BJ (cell line): ENCODE data around the gene KCNA3. TPM values are rescaled to one million over a fixed set of nuclear protein-coding genes. Genes with fewer than 3 reads are reported as not detected.

Experiments
- CTCF ChIA-PET: fragments of 350-600 bp; formaldehyde crosslinking; extraction: SDS; loops from one replicate; lab custom pipeline; 2021; ENCODE audit warnings: antibody characterized with exemption, inconsistent platforms; lab: Yijun Ruan, JAX
- POLR2A ChIA-PET: fragments of 300-600 bp; sonication (Branson Sonifier 250); formaldehyde crosslinking; extraction: SDS; loops from one replicate; lab custom pipeline; 2021; ENCODE audit warnings: antibody characterized with exemption; lab: Charles Lee
- DNase-seq: peaks from one replicate; pipeline ENCODE4 v3.0.0-alpha.2; 2011; ENCODE audit warnings: low read depth
- H3K27me3 ChIP-seq: 2 replicates; pipeline ENCODE4 v1.6.0; 2011; ENCODE audit warnings: low read length; ENCODE audit not compliant: control insufficient read depth, insufficient read depth
- H3K36me3 ChIP-seq: 2 replicates; pipeline ENCODE4 v1.5.1; 2011; ENCODE audit warnings: low read length; ENCODE audit not compliant: control insufficient read depth, insufficient read depth
- H3K4me3 ChIP-seq: 2 replicates; pipeline ENCODE4 v1.5.1; 2011; ENCODE audit warnings: low read depth, mild to moderate bottlenecking, control low read depth, low read length
- CTCF ChIP-seq: IDR thresholded peaks from 2 replicates; pipeline ENCODE4 v1.5.1; 2011; ENCODE audit warnings: low read depth, mild to moderate bottlenecking, control low read depth, inconsistent platforms, low read length, moderate library complexity; ENCODE audit not compliant: insufficient read depth
- polyA plus RNA-seq: library from polyadenylated mRNA; depleted of rRNA; stranded (reverse); fragments of >200 nt; gene quantifications from 2 replicates; pipeline ENCODE4 v1.2.3, GENCODE V29; 2011

KCNA3 gene
- polyA plus RNA-seq, 1 experiment: 0.39 TPM

DNA sequence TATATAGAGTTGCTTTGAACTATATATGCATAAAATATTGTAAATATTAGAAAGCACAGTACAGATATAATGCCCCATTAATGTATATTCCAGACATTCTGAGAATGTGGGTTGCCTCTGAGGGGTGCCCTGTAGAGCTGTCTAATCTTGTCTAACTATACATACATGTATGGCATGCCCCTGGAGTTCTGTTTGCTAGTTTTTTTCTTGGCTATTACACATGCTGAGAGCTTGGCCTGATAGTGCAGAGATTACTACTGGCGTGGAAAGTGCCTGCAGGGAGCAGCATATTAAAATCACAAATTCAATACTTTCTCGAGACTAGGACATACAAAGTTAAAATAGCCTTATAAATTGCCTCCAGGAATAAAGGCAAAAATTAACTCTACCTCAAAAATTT, 24.1 kb downstream of the KCNA3 start:
- CTCF ChIA-PET: no interaction called here
- DNase-seq: no peak
- TF ChIP-seq CTCF: no peak
- Histone ChIP-seq H3K27me3 (no peaks in the 10 kb centered on the region), H3K36me3 (no peaks in the 10 kb centered on the region), H3K4me3 (no peak overlapping the region)
- POLR2A ChIA-PET: no interaction called here

GRCh38 chr1:110648417-110648816, 26.3 kb downstream of the KCNA3 start:
- no peak for TF ChIP-seq CTCF
- Histone ChIP-seq H3K36me3 (no peaks in the 10 kb centered on the region), H3K4me3 (no peak overlapping the region), H3K27me3 (no peaks in the 10 kb centered on the region)
- ChIA-PET CTCF (interaction anchor here (0.7 to 3.1 kb wide), 3 partner anchors 18 to 117 kb away, joined by 3 to 12 read pairs (median 4); no protein-coding TSS in a partner anchor), POLR2A (no interaction called here)
- no peak for DNase-seq

DNA sequence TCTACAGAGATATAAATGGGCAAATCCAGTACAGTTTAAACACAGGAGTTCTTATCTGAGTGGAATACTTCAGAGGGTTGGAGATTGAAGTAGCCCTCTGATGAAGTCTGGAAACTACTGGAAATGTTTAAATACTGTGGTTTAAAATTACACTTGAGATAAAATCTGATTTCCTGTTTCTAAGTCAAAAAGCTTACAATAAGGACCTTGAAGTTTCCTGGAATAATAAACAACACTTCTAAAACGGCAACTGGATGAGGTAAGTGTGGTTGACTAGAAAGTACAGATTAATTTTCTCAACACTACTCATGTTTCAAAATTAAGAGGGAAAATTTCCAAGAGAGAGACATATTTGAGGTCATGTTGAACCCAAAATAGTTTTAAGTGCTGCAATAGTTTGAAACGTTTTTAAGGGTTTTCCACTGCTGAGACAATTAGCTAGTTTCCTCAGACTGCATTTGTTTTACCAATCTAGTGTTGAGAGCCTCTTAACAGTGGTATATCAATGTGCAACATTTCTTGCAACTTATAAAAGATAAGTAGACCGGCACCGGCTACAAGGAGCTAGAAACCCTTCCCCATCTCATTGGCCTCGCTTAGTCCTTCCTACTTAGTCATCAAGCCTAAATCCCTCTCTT, 27.4 kb downstream of the KCNA3 start:
- Histone ChIP-seq H3K4me3 (no peak overlapping the region), H3K36me3 (no peaks in the 10 kb centered on the region), H3K27me3 (no peaks in the 10 kb centered on the region)
- TF ChIP-seq CTCF: no peak
- ChIA-PET POLR2A (no interaction called here), CTCF (interaction anchor here (3.1 kb wide), 1 partner anchor 118 kb away, joined by 12 read pairs; no protein-coding TSS in a partner anchor)
- DNase-seq: peak; percentile 32

GRCh38 chr1:110645821-110646735, 28.7 kb downstream of the KCNA3 start:
- H3K36me3 ChIP-seq: no peaks in the 10 kb centered on the region
- CTCF ChIA-PET: interaction anchor here (1.0 to 1.4 kb wide), 4 partner anchors 14 to 120 kb away, joined by 3 to 6 read pairs (median 4); no protein-coding TSS in a partner anchor

More at GRCh38 chr1:110645821-110646735, 28.7 kb downstream of the KCNA3 start:
- no peaks in the 10 kb centered on the region for H3K27me3 ChIP-seq
- TF ChIP-seq CTCF: no peak
- peak; percentile 33 for DNase-seq
- POLR2A ChIA-PET: no interaction called here
- H3K4me3 ChIP-seq: no peak overlapping the region
